Measurements from ENCODE around the gene UQCRC2.
"Not testable (repeated sequence)": the region's sequence is repeated elsewhere in the genome, so short reads cannot be mapped to it uniquely, and the experiment has no call there.

Gene UQCRC2

GRCh38 chr16:22013486-22013885 lies 60.3 kb downstream of the UQCRC2 start:
- no peak for DNase-seq

GRCh38 chr16:22014271-22014873 lies 61.2 kb downstream of the UQCRC2 start:
- DNase-seq = no peak

DNA sequence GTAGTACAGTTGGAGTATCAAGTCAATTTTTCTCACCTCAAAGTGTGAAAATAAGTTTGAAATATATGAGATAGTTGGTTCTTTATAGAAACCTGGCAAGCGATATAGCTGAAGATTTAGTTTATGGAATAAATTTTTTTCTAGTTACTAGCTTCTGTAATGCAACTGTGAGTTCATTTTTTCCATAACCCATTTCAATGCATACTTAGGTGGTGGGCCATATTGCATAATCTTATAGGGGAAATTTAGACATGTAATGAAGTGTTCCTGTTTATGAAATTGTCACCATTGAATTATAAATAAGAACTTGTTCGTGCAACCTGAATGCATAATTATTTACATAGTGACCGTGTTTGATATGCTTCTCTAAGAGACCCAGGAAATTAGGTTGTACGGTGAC lies 63.8 kb downstream of the UQCRC2 start:
- DNase-seq = peak; percentile 30 to 40

DNA sequence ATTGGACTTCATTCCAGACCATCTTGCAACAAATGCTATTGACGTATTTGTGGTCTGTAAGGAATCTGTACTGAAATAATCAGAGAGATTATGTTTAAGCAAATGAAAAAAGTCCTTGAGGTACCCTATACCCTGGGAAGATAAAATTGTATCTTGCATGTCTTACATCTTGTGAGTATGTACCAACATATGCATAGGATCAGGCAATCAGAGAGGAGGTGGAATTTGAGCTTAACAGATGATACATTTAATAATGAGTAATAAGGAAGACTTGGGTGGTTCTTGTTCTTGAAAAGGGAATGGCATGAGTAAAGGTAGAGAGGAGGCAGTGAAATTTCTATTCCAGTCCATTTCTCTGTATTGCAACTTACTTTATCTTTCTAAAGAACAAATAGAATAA lies 65.4 kb downstream of the UQCRC2 start:
- DNase-seq = no peak

GRCh38 chr16:22022151-22022550 lies 69.0 kb downstream of the UQCRC2 start:
- DNase-seq = no peak

- DNase-seq = no peak
Observed at GRCh38 chr16:22023505-22023904, 70.3 kb downstream of the UQCRC2 start.

DNA sequence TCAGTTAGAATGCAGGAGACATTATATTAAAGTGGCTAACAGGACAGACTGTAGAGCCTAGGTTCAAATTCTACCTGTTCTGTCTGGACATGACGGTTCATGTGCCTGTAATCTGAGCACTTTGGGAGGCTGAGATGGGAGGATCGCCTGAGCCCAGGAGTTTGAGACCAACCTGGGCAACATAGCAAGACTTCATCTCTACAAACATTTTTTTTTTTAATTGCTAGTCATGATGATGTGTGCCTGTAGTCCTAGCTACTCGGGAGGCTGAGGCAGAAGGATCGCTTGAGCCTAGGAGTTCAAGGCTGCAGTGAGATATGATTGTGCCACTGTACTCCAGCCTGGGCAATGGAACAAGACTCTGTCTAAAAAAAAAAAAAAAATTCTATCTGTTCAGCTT lies 71.6 kb downstream of the UQCRC2 start:
- DNase-seq = not testable (repeated sequence)

GRCh38 chr16:22027633-22028032 lies 74.5 kb downstream of the UQCRC2 start:
- DNase-seq = no peak

- no peak for DNase-seq
Observed at GRCh38 chr16:22029632-22030031, 76.5 kb downstream of the UQCRC2 start.

GRCh38 chr16:22030087-22030812 lies 77.1 kb downstream of the UQCRC2 start:
- no peak for DNase-seq

DNA sequence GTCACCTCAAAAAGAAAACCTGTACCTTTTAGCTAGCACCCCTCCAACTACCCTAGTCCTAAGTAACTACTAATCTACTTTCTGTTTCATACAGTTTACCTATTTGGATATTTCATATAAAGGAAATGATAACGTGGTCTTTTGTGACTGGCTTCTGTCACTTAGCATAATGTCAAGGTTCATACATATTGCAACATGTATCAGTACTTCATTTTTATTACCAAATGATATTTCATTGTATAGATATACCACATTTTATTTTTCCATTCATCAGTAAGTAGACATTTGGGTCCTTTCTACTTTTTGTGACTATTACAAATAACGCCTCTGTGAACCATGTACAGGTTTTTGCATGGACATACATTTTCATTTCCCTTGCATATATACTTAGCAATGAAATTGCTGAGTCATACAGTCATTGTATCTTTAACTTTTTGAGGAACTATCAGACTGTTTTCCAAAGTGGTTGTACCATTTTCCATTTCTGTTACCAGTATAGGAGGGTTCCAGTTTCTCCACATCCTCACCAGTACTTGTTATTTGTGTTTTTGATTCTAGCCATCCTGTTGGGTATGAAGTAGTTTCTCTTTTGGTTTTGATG lies 78.4 kb downstream of the UQCRC2 start:
- DNase-seq = no peak

Measured in inflammatory macrophage treated with lipopolysaccharide for 1 hour (primary cell).